Hindlimb muscle (tissue), 1 donor: ENCODE measurements around the gene PPP1R15B. TPM values are rescaled to one million over a fixed set of nuclear protein-coding genes. Genes with fewer than 3 reads are reported as not detected.
A peak's percentile ranks its signal among the peaks of the same experiment; 100 is the strongest.
"Not testable (repeated sequence)": the region's sequence is repeated elsewhere in the genome, so short reads cannot be mapped to it uniquely, and the experiment has no call there.

Experiments used
- DNase-seq: peaks from one replicate; pipeline ENCODE4 v3.0.0-alpha.2; 2013
- polyA plus RNA-seq: library from polyadenylated mRNA; unstranded; fragments of 120-200 nt; gene quantifications from one replicate; pipeline ENCODE4 v1.2.1, GENCODE V29; 2013; ENCODE audit not compliant: insufficient read length

The PPP1R15B gene
- polyA plus RNA-seq, 1 donor = 23.0 TPM

DNA sequence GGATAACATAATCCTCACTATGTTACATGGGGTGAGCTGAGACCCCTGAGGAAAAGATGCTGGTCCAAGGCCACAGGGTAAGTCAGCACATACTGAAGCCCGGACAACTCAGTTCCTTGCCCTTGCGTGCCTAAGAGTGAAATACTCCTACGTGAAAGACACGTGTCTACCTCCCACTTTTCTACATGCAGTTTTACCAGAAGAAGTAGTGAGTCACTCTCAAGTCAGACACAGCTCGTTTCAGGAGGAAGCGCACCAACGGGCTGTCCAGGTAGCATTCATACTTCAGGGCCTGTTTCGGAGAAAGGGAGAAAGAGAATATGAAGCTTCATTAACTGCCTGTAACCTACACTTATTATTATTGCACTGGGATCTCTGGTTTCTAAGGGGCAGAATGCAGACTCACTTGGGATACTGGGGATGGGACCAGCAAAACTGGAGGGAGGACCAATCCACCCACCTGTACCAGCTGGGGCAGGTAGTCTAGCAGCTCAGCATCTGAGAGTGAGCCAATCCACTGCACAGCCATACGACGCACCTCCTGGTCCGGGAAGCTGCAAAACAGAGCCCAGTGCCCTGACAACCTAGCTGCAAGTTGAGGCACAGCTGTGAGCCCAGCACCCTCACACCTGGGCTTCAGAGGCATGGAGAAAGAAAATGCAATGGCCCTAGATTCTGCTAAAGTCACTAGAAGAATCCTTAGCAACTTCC, 32.4 kb upstream of the PPP1R15B start:
- no peak for DNase-seq

DNA sequence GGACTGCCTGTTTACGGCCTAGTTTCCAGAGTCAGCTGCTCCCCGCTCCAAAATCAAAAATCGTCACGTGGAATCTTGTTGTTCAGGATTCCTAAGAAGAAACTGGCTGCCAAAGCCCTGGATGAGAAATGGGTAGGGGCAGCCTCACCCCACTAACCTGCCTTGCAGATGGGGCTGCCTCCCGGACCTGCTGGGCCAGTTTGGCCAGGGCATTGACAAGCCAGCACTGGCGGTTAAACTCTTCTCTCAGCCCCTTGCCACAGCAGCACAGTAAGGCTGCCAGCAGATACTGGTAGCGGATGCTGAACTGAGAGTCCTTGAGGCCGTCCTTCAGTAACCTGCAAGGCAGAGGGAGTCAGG, 31.6 kb upstream of the PPP1R15B start:
- DNase-seq = no peak

DNA sequence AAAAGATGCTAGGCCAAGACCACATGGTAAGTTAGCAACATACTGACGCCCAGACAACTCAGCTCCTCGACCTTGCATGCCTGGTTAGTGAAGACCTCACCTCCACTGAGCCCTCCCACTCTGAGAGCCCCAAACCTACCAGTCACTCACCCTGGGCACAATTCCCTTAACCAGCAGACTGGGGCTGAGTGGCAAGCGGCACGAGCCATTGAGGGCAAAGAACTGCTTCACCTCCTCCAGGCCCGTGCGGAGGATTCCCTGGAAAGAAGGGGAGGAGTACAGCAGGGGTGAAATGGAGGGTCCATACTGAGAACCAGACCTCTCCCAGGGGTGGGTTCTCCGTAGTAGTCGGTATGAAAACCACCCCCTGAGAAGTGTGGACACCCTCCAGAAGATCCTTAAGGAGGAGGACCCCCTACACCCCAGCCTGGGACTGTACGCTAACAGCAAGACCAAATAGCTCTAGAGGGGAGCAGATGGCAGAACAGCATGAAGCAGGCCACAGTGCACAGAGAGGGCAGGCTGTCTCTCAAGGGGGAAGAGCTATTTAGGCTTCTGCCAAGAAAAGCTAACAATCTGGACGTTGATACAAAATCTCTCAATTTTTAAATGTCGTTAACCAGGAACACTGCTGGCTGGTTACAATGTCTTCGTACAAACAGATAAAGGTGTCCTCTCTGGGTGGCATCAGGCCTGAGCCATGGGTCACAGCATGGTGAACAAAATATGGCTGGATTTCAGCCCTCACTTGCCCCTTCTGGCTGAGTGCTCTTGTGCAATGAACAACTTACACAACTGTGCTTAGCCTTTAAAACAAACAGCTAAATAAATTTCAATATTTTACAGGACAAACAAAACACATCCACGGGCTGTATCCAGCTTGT, 31.0 kb upstream of the PPP1R15B start:
- DNase-seq = no peak

DNA sequence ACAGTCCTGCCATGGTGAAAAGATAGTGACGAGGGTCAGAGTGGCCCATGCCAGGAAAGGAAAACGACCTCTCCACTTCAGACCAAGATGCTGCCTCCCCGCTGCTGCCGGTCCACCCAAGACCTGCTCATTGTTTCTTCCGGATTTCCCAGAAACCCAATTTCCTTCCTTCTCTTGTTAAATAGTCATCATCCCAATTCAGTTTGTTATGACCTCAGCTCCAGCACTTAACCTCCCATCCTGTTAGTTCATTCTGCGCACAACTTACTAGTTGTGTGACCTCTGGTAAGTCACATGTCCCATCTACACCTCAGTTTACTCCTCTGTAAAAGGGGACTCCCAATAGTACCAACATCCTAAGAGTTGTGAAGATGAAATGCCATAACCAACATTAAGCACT, 29.9 kb upstream of the PPP1R15B start:
- no peak for DNase-seq

DNA sequence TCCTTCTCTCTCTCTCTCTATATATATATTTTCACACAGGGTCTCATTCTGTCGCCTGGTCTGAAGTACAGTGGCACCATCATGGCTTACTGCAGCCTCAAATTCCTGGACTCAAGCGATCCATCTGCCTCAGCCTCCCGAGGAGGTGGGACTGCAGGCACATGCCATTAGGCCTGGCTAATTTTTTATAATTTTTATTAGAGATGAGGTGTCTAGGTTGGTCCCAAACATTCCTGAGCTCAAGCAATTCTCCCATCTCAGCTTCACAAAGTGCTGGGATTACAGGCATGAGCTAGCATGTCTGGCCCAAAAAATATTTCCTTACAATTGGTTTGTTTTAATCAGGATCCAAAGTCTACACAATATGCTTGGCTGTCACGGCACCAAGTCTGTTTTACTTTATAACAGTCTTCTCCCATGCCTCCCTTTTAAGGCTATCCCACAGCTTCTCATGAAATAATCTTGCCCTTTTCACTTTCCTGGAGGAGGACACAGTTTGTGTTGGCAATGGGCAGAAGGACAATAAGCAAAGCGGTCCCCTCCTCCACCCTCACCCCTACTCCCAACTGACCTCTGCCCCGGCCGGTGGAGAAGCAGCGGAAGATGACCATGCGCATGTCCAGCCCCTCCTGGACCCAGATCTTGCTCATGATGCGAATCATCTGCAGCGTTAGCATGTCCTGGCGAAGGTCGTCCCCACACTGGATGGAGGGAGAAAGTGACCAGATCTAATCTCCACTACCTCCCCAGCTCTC, 28.2 kb upstream of the PPP1R15B start:
- no peak for DNase-seq

DNA sequence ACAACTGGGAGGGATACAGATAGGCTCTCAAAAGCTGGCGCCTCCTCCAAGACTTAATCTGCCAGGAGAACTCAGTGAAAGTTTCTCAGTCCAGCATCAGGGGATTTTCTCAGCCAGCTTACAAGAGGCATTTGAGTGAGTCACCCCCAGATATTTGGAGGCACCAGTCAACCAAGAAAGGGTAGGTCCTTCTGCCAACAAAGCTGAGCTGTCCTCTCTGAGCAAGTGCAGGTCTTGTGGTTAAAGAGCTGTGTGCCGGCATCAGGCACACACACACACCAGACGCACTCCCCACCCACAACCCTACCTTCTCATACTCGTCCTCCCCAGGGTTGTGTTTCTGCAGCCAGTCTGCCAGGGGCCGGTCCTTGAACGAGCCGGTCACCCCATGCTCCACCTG, 27.0 kb upstream of the PPP1R15B start:
- DNase-seq = no peak

DNA sequence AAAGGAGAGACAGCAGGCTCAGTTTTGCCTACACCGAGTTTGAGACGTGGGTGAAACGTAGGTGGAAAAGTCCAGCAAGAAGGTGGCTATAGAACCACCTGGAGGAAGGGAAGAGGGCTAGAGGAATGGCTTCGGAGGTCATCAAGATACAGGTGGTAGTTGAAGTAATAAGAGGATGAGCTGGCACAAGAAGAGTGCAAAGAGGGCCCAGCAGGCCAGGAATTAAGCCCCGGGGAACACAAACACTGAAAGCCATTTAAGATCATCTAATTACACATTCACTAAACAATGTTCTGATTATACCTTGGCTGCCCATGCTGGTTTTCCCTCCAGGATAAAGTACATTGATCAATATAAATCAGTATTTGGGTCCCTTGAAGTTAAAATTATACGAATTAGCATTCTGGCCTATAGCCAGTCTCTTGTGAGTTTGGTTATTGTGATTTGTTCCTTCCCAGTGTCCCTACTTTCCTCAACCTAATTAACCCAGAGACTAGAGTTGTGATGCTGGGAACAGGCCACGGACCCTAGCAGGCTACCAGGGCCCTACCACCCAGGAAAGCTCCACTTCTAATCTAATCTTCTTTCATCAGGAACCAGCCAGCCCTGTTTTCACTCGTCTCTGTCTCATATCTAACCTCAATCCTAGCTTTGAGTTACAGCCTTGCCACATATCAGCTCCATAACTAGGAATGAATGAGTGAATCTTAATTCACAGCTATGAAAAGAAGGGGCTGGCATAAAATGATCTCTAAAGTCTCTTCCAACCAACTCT, 26.4 kb upstream of the PPP1R15B start:
- DNase-seq = no peak

DNA sequence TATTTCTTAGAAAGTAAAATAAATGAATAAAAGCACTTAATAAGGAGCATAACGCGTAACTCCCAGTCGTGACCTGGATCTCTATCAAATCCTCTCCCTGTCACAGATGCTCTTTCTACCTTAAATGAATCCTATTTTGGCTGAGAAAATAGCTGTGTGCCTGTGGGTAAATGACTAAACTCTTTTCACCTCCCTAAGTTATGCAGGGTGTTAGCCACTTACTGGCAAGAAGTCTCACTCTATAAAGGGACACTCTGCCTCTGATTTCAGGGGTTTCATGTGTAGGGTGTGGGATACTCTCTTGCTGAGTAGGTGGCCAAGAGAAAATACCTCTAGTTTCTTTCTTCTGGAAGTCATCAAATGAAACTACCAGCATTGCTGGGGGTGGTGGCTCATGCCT, 24.3 kb upstream of the PPP1R15B start:
- DNase-seq = no peak

DNA sequence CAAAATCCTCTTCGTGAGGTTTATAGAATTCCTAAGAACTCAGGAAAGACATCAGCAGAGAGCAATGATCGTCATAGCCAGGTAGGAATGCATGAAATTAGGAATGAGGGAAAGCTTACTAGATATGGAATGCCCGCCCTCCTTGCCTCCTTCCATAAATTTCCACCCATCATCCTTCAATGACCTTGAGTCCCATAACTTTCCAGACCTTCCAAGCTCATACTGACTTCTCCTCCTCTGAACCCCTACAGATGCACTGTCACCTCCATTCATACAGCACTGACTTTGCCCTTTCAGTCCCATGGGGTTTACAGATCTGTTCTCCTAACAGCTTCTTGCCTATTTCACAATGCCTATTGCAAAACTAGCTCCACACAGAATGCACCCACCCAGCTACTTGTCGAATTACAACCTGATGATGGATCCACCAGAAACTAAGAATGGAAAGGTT, 23.8 kb upstream of the PPP1R15B start:
- no peak for DNase-seq

DNA sequence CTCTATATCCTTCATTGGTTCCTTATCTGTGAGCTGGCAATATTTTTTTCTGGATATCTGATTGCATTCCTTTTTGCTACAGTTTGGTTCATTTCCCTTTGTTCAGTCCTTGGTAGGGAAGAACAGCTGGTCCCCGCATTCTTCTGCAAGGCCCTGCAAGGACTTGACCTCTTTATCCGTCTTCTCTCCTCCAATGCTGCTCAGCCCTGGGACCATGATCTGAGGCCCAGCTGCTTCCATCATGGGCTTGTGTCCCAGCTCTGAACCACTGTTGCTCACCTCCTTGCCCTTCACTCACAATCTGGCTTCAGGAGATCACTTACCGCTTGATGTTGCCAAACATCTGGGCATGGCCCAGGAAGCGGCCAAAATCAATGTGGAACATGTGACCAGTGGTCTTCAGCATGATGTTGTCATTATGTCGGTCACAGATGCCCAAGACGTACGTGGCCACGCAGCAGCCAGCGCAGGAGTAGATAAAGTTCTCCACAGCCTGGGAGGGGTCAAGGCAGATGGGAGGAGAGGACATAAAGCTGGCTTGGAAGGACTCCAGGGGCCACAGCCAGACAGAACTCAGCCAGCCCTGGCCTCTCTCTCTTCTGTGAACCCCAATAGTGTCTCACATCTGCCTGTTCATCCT, 22.6 kb upstream of the PPP1R15B start:
- no peak for DNase-seq

DNA sequence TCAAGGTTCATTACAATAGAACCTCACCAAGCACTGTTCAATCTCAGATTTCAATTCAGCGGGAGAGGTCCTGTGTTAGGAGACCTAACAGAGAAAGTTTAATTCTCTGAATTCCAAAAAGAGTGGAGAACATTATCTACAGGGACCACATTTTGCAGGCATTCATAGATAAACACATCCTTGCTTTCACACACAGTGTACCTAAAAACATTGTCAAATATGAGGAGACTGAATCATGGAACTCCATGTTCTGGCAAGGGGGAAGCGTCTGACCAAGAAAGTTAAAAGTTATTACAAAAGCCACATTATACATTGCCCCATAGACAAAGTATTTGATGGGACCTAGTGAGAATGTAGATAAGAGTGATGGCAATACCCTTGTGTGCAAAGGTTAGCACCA, 21.1 kb upstream of the PPP1R15B start:
- DNase-seq = no peak

DNA sequence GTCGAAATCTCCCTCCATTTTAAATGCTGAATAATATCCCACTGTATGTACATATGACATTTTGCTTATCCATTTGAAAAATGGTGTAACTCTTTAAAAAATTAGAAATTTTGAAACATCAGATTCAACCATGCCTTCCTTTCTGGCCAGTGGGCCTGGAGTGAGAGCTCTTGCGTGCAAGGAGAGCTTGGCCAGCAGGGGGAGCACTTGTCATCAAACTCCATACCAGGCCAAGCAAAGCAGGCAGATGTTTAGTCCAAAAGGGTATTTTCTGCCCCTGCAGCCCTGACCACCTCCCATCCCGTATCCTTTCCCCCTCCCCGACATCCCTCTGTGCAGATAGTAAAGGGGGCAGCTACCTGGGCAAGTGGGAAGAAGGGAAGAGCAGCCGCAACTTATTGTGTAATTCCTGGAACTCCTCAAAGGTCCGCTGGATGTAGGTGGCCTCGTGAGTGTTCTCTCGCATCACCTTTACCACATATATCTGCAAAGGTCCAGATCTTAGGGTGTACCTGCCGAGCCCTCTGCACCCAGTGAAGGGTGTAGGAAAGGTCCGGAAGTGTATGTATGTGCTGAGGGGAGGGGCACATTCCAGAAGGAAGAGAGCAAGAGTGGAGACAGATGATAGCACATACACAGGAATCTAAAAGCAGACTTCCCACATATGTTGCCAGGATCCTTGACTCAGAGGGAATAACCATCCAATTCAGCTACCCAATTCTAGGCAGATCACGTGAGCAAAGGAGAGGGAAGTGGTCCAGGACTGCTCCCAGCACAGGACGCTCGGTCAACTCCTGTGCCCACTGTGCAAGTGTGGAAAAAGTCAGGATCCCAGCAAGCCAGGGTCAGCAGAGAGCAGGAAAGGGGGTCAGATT, 19.9 kb upstream of the PPP1R15B start:
- DNase-seq = peak; percentile 82

DNA sequence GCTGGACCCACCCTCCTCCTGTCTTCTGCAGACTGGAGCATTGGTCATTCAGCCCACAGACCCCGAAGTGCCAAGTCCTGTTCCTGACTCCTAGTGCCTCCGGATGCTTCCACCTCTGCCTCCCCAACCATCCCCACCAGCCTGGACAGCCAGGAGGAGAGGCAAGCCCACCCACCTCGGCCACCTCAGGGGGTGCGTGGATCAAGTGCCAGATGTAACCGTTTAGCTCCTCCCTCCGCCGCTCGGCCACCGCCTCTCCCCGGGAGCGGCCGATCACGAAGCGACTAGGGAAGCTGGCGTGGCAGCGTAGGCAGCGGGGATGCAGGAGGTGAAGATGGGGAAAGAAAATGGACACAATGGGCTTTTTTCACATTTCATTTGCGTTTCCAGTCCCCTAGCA, 18.1 kb upstream of the PPP1R15B start:
- no peak for DNase-seq

DNA sequence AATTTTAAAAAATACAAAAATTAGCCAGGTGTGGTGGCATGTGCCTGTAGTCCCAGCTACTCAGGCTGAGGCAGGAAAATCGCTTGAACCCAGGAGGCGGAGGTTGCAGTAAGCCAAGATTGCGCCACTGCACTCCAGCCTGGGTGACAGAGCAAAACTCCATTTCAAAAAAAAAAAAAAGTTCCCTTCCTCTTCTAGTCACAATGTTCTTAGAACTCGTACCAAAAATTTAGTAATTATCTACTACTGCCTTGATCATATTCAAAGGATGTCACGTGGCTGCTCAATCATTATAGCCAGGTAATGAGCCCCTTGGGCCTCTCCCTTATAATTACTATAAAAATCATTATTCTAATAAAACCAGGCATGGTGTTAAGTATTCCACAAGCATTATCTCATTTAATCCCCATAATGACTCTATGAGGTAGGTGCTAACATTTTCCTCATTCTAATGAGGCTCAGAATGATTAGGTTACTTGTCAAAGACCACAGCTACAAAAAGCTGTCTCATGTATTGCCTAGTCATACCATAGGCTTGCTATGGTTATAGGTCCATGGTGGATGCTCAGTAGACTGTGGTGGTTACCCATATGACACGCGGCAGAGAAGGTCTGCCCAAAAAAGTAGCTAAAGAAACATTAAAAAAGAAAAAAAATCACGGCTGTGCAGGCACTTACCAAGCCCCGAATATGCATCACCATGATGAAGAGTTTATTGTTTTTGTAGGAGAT, 15.5 kb upstream of the PPP1R15B start:
- DNase-seq = no peak

DNA sequence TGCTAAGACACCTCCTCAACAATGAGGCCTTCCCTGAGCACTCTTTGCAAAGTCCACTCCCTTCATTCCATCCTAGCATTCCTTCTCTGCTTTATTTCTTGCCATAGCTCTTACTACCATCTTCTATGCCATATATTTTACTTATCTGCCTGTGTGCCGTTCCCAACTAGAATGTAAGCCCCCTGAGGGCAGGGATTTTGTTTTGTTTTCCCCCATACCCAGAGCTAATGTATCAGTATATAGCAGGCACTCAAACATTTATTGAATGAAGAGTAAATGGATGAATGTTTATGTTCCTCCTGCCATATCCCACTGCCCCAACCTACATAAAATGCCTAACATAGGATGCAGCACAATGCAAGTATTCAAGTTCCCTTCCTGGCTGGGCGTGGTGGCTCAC, 14.9 kb upstream of the PPP1R15B start:
- no peak for DNase-seq

DNA sequence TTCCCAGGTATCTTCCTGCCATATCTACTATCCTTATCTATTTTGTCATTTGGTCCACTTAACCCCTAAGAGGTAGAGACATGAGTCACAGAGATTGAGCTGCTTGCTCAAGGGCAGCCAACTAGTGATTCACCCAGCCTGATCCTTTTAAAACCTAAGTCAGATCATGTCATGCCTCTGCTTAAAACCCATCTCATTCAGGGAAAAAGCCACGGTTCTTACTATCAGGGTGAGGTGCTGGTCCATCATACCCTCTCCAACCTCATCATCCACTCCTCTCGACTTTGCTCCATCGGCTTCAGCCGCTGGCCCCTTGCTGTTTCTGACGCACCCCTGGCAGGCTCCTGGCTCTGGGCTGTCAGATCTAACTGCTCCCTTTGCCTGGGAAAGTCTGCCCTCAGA, 14.4 kb upstream of the PPP1R15B start:
- no peak for DNase-seq

DNA sequence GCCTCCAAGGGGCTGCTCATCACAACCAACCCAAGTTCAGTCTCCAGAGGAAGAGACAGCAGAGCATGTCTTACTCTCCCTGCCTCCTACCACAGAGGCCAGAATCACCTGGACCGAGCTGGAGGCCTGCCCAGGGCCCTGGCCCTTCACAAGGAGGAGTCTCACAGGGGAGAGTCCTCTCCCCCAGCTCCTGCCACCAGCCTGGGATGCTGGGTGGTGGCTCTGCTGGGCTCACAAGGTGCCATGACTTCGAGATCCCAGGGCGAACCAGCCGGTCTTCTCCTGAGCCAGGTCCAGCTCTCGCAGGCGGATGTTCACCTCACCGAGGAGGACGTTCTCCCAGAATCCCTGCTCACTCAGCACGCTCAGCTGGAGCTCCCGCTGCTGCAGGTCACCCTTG, 13.0 kb upstream of the PPP1R15B start:
- no peak for DNase-seq

DNA sequence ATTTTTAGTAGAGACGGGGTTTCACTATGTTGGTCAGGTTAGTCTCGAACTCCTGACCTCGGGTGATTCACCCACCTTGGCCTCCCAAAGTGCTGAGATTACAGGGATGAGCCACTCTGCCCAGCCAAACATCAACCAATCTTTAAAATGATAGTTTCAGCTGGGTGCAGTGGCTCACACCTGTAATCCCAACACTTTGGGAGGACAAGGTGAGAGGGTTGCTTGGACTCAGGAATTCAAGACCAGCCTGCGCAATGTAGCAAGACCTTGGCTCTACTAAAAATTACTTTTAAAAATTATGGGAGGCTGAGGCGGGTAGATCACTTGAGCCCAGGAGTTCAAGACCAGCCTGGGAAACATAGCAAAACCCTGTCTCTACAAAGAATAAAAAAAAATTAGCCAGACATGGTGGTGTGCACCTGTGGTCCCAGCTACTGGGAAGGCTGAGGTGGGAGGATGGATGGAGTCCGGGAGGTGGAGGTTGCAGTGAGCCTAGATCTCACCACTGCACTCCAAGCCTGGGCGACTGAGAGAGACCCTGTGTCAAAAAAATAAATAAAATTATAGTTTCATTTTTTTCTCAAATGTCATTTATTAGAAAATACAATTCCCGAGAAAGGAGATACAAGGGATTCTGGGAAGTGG, 10.6 kb upstream of the PPP1R15B start:
- DNase-seq = not testable (repeated sequence)

DNA sequence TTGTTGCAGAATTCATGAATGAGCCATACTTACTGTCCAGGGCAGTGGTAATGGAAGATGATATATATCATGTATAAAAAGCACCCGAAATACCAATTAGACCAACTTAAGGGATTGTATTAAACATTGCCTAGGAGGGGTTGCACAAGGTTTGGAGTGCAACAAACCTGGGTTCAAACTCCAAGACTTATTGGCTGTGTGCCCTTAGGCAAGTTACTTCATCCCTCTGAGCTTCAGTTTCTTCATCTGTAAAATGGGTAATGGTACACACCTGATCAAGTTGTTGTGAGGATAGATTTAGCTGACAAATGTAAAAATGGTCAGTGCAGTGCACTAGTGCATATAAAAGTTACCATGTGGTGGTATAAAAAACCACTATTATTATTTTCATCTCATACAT, 9.8 kb upstream of the PPP1R15B start:
- DNase-seq = no peak
